H1 (cell line): ENCODE results near the gene TWIST1. TPM values are rescaled to one million over a fixed set of nuclear protein-coding genes. Genes with fewer than 3 reads are reported as not detected.

Source experiments
- BACH1 ChIP-seq: IDR thresholded peaks from 2 replicates; pipeline ENCODE4 v1.6.1; 2012; ENCODE audit warnings: low read length, improper control_type of control experiment
- BCL11A ChIP-seq, 2 experiments: IDR thresholded peaks; one replicate each; pipeline ENCODE4 v1.6.1; 2011; ENCODE audit warnings: low read depth in 2 of 2, low read length in 2 of 2, mild to moderate bottlenecking in 2 of 2
- CHD2 ChIP-seq: IDR thresholded peaks from 2 replicates; pipeline ENCODE4 v1.6.1; 2012; ENCODE audit warnings: low read length, improper control_type of control experiment
- JUN ChIP-seq: IDR thresholded peaks from 2 replicates; pipeline ENCODE4 v1.6.1; 2011; ENCODE audit warnings: low read depth, mild to moderate bottlenecking, improper control_type of control experiment, low read length
- KDM4A ChIP-seq: IDR thresholded peaks from one replicate; pipeline ENCODE4 v1.7.1; 2012; ENCODE audit warnings: low read depth, mild to moderate bottlenecking, moderate library complexity, low read length, inconsistent platforms; ENCODE audit not compliant: severe bottlenecking
- KDM5A ChIP-seq: fragments of 200-600 bp; IDR thresholded peaks from 2 replicates; pipeline ENCODE4 v1.7.1; 2012; ENCODE audit warnings: mild to moderate bottlenecking, low read length, inconsistent platforms, mixed read lengths
- MAFK ChIP-seq: IDR thresholded peaks from 2 replicates; pipeline ENCODE4 v1.6.1; 2012; ENCODE audit warnings: low read depth, mild to moderate bottlenecking, improper control_type of control experiment, low read length
- RXRA ChIP-seq: IDR thresholded peaks from 2 replicates; pipeline ENCODE4 v1.6.1; 2011; ENCODE audit warnings: low read depth, mild to moderate bottlenecking, low read length, moderate library complexity; ENCODE audit not compliant: insufficient read depth
- polyA plus RNA-seq, 7 experiments: library from polyadenylated mRNA; depleted of rRNA in 3 of 7; stranded (reverse) in 5 of 7; unstranded in 2 of 7; fragments of >200 nt in 5 of 7; fragments of 200-250 nt in 2 of 7; gene quantifications; 1 replicate in 5 of 7; 2 replicates in 1 of 7; 4 replicates in 1 of 7; pipeline versions ENCODE4 v1.2.1 to v1.2.3, GENCODE V29; 2011 to 2013; ENCODE audit warnings: missing spikeins in 2 of 7, mixed read lengths in 2 of 7
- total RNA-seq: library from RNA; stranded (reverse); fragmentation: NEBNext Ultra II Directional; extraction: Animal tissue kit (Norgen Biotek cat#: 25700); gene quantifications from 2 replicates; pipeline ENCODE4 v1.2.1, GENCODE V29; 2021

The TWIST1 gene
- total and polyA plus RNA-seq, 2 of the 8 experiments (the other 6 are each of a cell fraction or from before 2014, with no cell fraction given): 0.29 to 0.52 TPM

GRCh38 chr7:19104811-19105210, 12.6 kb downstream of the TWIST1 start (continued):
- TF ChIP-seq KDM4A (no peak), MAFK (no peak), BACH1 (no peak), RXRA (no peak), BCL11A (IDR thresholded peaks at IDR 0.05; ENCODE audit: low read depth in 2 of 2, low read length in 2 of 2) (no peak), JUN (no peak), CHD2 (no peak), KDM5A (no peak)
